K562 (cell line): Measurements from ENCODE around the gene DUS3L. TPM values are rescaled to one million over a fixed set of nuclear protein-coding genes. Genes with fewer than 3 reads are reported as not detected.

Experiments used
- BRCA1 ChIP-seq, 2 experiments: fragments of 450-650 bp in 1 of 2; sonication (generic) in 1 of 2; formaldehyde crosslinking in 1 of 2; IDR thresholded peaks; 2 replicates each; pipeline versions ENCODE4 v1.5.0 to v1.6.1; 2017 to 2020; ENCODE audit warnings: mild to moderate bottlenecking in 1 of 2, missing genetic modification reagents in 1 of 2
- CTCFL ChIP-seq: IDR thresholded peaks from 2 replicates; pipeline ENCODE4 v1.6.1; 2011; ENCODE audit warnings: borderline replicate concordance, low read depth, mild to moderate bottlenecking, moderate library complexity, low read length; ENCODE audit not compliant: insufficient read depth, poor library complexity, severe bottlenecking
- E2F8 ChIP-seq: fragments of 450-650 bp; IDR thresholded peaks from 2 replicates; pipeline ENCODE4 v1.7.1; 2018; ENCODE audit warnings: mild to moderate bottlenecking, low read depth; ENCODE audit not compliant: partially characterized antibody
- EZH2 ChIP-seq: IDR thresholded peaks from 2 replicates; pipeline ENCODE4 v1.6.1; 2012; ENCODE audit warnings: low read depth, mild to moderate bottlenecking, inconsistent platforms, low read length, borderline replicate concordance
- HIVEP1 ChIP-seq: fragments of 250-450 bp; sonication (Bioruptor Pico); IDR thresholded peaks from 2 replicates; pipeline ENCODE4 v1.4.0; 2020; ENCODE audit warnings: mild to moderate bottlenecking
- HMBOX1 ChIP-seq: sonication (generic); IDR thresholded peaks from 2 replicates; pipeline ENCODE4 v1.6.1; 2016
- HOMEZ ChIP-seq: fragments of 250-450 bp; sonication (Bioruptor Pico); IDR thresholded peaks from 2 replicates; pipeline ENCODE4 v1.4.0; 2020; ENCODE audit warnings: mild to moderate bottlenecking, moderate library complexity
- KLF10 ChIP-seq: fragments of 250-450 bp; sonication (Bioruptor Pico); IDR thresholded peaks from 2 replicates; pipeline ENCODE4 v1.6.1; 2021; ENCODE audit warnings: matching md5 sums
- MAFF ChIP-seq: IDR thresholded peaks from 2 replicates; pipeline ENCODE4 v1.6.1; 2012; ENCODE audit warnings: low read length, improper control_type of control experiment
- MED1 ChIP-seq: sonication (generic); formaldehyde crosslinking; IDR thresholded peaks from 2 replicates; pipeline ENCODE4 v1.8.1; 2023; ENCODE audit warnings: missing genetic modification reagents, borderline replicate concordance
- MNT ChIP-seq, 2 experiments: fragments of 450-650 bp; conservative IDR thresholded peaks; 2 replicates each; pipeline ENCODE4 v1.6.1; 2017; ENCODE audit warnings: mild to moderate bottlenecking in 2 of 2, moderate library complexity in 2 of 2
- NELFE ChIP-seq: IDR thresholded peaks from 2 replicates; pipeline ENCODE4 v1.6.1; 2011; ENCODE audit warnings: mild to moderate bottlenecking; ENCODE audit not compliant: insufficient read depth, insufficient read length
- PTTG1 ChIP-seq: fragments of 450-650 bp; IDR thresholded peaks from 2 replicates; pipeline ENCODE4 v1.6.1; 2016; ENCODE audit warnings: low read depth, mild to moderate bottlenecking, missing genetic modification characterization, missing compliant biosample characterization
- RHOXF2B ChIP-seq: fragments of 250-450 bp; sonication (Bioruptor Pico); conservative IDR thresholded peaks from 2 replicates; pipeline ENCODE4 v1.5.1; 2021
- TAF7 ChIP-seq: fragments of 450-650 bp; IDR thresholded peaks from 2 replicates; pipeline ENCODE4 v1.6.1; 2016; ENCODE audit warnings: missing genetic modification characterization, missing compliant biosample characterization
- ZNF3 ChIP-seq: fragments of 250-450 bp; sonication (Bioruptor Pico); IDR thresholded peaks from 2 replicates; pipeline ENCODE4 v1.5.0; 2021; ENCODE audit warnings: mild to moderate bottlenecking, moderate library complexity
- ZNF830 ChIP-seq: fragments of 250-450 bp; sonication (Bioruptor Pico); IDR thresholded peaks from 2 replicates; pipeline ENCODE4 v1.5.0; 2021; ENCODE audit warnings: mild to moderate bottlenecking
- polyA plus RNA-seq, 8 experiments: library from polyadenylated mRNA; depleted of rRNA in 4 of 8; stranded (reverse) in 5 of 8; unstranded in 3 of 8; fragments of >200 nt; fragmentation: Nextera tagmentation in 2 of 8; fragmentation: Illumina TruSeq in 1 of 8; extraction: Ambion mirVana in 2 of 8; extraction: Trizol in 1 of 8; gene quantifications; 2 replicates each; pipeline versions ENCODE4 v1.2.1 to v1.2.3, GENCODE V29; 2011 to 2014; ENCODE audit warnings: inconsistent platforms in 1 of 8, missing spikeins in 1 of 8
- total RNA-seq, 7 experiments: library from RNA; depleted of rRNA in 6 of 7; stranded (reverse); fragments of >200 nt in 6 of 7; fragmentation: Illumina TruSeq in 2 of 7; extraction: Trizol in 2 of 7; gene quantifications; 2 replicates each; pipeline versions ENCODE4 v1.2.1 to v1.2.3, GENCODE V29; 2011 to 2021; ENCODE audit warnings: low replicate concordance in 1 of 7

DUS3L gene
- total and polyA plus RNA-seq, 9 of the 15 experiments (the other 6 are each of a cell fraction or from before 2014, with no cell fraction given), result 1.7 to 102 (median 77.5) TPM

GRCh38 chr19:5790559-5791520 lies at the start of gene DUS3L (continued):
- TF ChIP-seq RHOXF2B (no peak), KLF10 (CRISPR knock-in tag) (no peak), PTTG1 (tag) (no peak), NELFE (no peak), HMBOX1 (no peak), TAF7 (peak; percentile 80), BRCA1 (IDR thresholded peaks at IDR 0.05) (no peak), BRCA1 (CRISPR knock-in tag; IDR thresholded peaks at IDR 0.05) (no peak), MED1 (CRISPR knock-in tag) (no peak), HOMEZ (CRISPR knock-in tag) (no peak), ZNF830 (CRISPR knock-in tag) (no peak), EZH2 (no peak), MNT (conservative IDR thresholded peaks at IDR 0.05) (peak; percentile 99 to 100), HIVEP1 (CRISPR knock-in tag) (no peak), MAFF (no peak), E2F8 (peak; percentile 88), CTCFL (no peak), ZNF3 (CRISPR knock-in tag) (no peak)
